K562 (cell line): ENCODE data around the gene RAB27B. TPM values are rescaled to one million over a fixed set of nuclear protein-coding genes. Genes with fewer than 3 reads are reported as not detected.

ENCODE experiments used
- ATAC-seq: fragments of 200-7000 bp; cut with Tn5 transposase; 3 replicates; pipeline ENCODE4 v1.9.1; 2020; ENCODE audit warnings: moderate library complexity
- BruUV-seq: library from RNA; stranded (reverse); fragments of 400-500 nt; replicated peaks from 2 replicates; lab custom pipeline; 2021; lab: Mats Ljungman, UMichigan
- CTCF ChIA-PET: fragments of 300-600 bp; formaldehyde crosslinking; extraction: SDS; loops from one replicate; lab custom pipeline; 2021; ENCODE audit warnings: low intra/inter-chr PET ratio; lab: Yijun Ruan, JAX
- POLR2A ChIA-PET: fragments of 300-600, 350-650 bp; sonication (Branson Sonifier 250); formaldehyde crosslinking; extraction: SDS; loops from one replicate; lab custom pipeline; 2021; ENCODE audit warnings: antibody characterized with exemption, inconsistent platforms; lab: Yijun Ruan, JAX
- DNase-seq, 4 experiments: peaks; one replicate each; pipeline versions ENCODE4 v3.0.0 to v3.0.0-alpha.2; 2011 to 2018; ENCODE audit warnings: low spot score in 3 of 4, mixed read lengths in 3 of 4; ENCODE audit errors: extremely low read depth in 1 of 4
- FAIRE-seq: peaks from 2 replicates; lab custom pipeline; 2011; peaks lifted over from hg19 to GRCh38; lab: Jason Lieb, UNC
- H2AFZ ChIP-seq: 2 replicates; pipeline ENCODE4 v1.6.0; 2011; ENCODE audit warnings: low read depth, low read length, control low read depth, inconsistent platforms
- H3K27ac ChIP-seq: fragments of 200-600 bp; 3 replicates; pipeline ENCODE4 v1.8.0; 2011; ENCODE audit warnings: low read depth, mild to moderate bottlenecking, control low read depth, inconsistent platforms, low read length, moderate library complexity, mixed read lengths; ENCODE audit errors: extremely low read depth
- H3K27me3 ChIP-seq, 2 experiments: fragments of 300-600 bp in 1 of 2; 2 replicates in 1 of 2; 3 replicates in 1 of 2; pipeline versions ENCODE4 v1.6.0 to v1.8.0; 2011; ENCODE audit warnings: inconsistent platforms in 2 of 2, low read length in 2 of 2, mild to moderate bottlenecking in 1 of 2, mixed read lengths in 1 of 2, moderate library complexity in 1 of 2; ENCODE audit not compliant: control insufficient read depth in 2 of 2, insufficient read depth in 2 of 2
- H3K36me3 ChIP-seq: fragments of 300-600 bp; 3 replicates; pipeline ENCODE4 v1.8.0; 2011; ENCODE audit warnings: mild to moderate bottlenecking, low read length, inconsistent platforms; ENCODE audit not compliant: control insufficient read depth, insufficient read depth
- H3K4me1 ChIP-seq, 2 experiments: fragments of 200-600 bp in 1 of 2; replicated peaks in 1 of 2; 2 replicates in 1 of 2; 3 replicates in 1 of 2; pipeline versions ENCODE4 v1.5.1 to v1.8.0; 2011; ENCODE audit warnings: inconsistent platforms in 2 of 2, low read length in 2 of 2, mild to moderate bottlenecking in 1 of 2, mixed read lengths in 1 of 2, moderate library complexity in 1 of 2; ENCODE audit not compliant: control insufficient read depth in 2 of 2, insufficient read depth in 2 of 2
- H3K4me2 ChIP-seq: 2 replicates; pipeline ENCODE4 v1.6.1; 2011; ENCODE audit warnings: low read length, control low read depth, inconsistent platforms, mixed read lengths; ENCODE audit not compliant: insufficient read depth
- H3K4me3 ChIP-seq: fragments of 200-600 bp; sonication (generic), shearing (Covaris generic); 2 replicates; pipeline ENCODE4 v1.5.1; 2016; ENCODE audit warnings: control low read depth, inconsistent platforms
- H3K79me2 ChIP-seq: fragments of 200-600 bp; 3 replicates; pipeline ENCODE4 v1.8.0; 2011; ENCODE audit warnings: low read length, inconsistent platforms; ENCODE audit not compliant: control insufficient read depth, insufficient read depth
- H3K9ac ChIP-seq, 2 experiments: 2 replicates each; pipeline versions ENCODE4 v1.6.0 to v1.6.1; 2011; ENCODE audit warnings: low read depth in 2 of 2, low read length in 2 of 2, control low read depth in 1 of 2, inconsistent platforms in 1 of 2, mild to moderate bottlenecking in 1 of 2, mixed read lengths in 1 of 2; ENCODE audit not compliant: insufficient read depth in 1 of 2
- H3K9me1 ChIP-seq: one replicate; pipeline ENCODE4 v1.6.0; 2011; ENCODE audit warnings: inconsistent platforms, mild to moderate bottlenecking, low read length, moderate library complexity; ENCODE audit not compliant: control insufficient read depth, insufficient read depth
- H3K9me3 ChIP-seq: replicated peaks from 2 replicates; pipeline ENCODE4 v1.5.1; 2011; ENCODE audit warnings: low read depth, low read length, inconsistent platforms; ENCODE audit not compliant: control insufficient read depth, insufficient read depth
- H4K20me1 ChIP-seq: replicated peaks from 2 replicates; pipeline ENCODE4 v1.6.1; 2011; ENCODE audit warnings: low read length, inconsistent platforms, mixed read lengths; ENCODE audit not compliant: control insufficient read depth, insufficient read depth
- ATF1 ChIP-seq, 2 experiments: fragments of 450-650 bp in 1 of 2; IDR thresholded peaks; 2 replicates each; pipeline ENCODE4 v1.6.1; 2016; ENCODE audit warnings: missing compliant biosample characterization in 1 of 2, missing genetic modification characterization in 1 of 2
- CREB3 ChIP-seq: fragments of 450-650 bp; conservative IDR thresholded peaks from 2 replicates; pipeline ENCODE4 v1.6.1; 2016; ENCODE audit warnings: missing genetic modification characterization, low read depth, mild to moderate bottlenecking, missing compliant biosample characterization, moderate library complexity
- ELF1 ChIP-seq: fragments of 200-800 bp; sonication (Bioruptor generic); IDR thresholded peaks from 2 replicates; pipeline ENCODE4 v1.6.1; 2016; ENCODE audit warnings: missing genetic modification characterization, missing compliant biosample characterization
- GABPA ChIP-seq: fragments of 200-800 bp; sonication (Bioruptor generic); conservative IDR thresholded peaks from 2 replicates; pipeline ENCODE4 v1.6.1; 2016; ENCODE audit warnings: low read depth, missing genetic modification characterization, missing compliant biosample characterization
- NR2C1 ChIP-seq, 2 experiments: fragments of 450-650 bp; IDR thresholded peaks; 2 replicates each; pipeline ENCODE4 v1.6.1; 2017; ENCODE audit warnings: mild to moderate bottlenecking in 2 of 2, antibody characterized with exemption in 1 of 2, inconsistent platforms in 1 of 2, missing compliant biosample characterization in 1 of 2, missing genetic modification characterization in 1 of 2
- NR2C2 ChIP-seq, 2 experiments: fragments of 200-800 bp in 1 of 2; sonication (Bioruptor generic) in 1 of 2; sonication (generic) in 1 of 2; formaldehyde crosslinking in 1 of 2; IDR thresholded peaks; 2 replicates each; pipeline versions ENCODE4 v1.6.1 to v1.8.0; 2016 to 2022; ENCODE audit warnings: mild to moderate bottlenecking in 1 of 2, missing compliant biosample characterization in 1 of 2, missing genetic modification characterization in 1 of 2, missing genetic modification reagents in 1 of 2
- PKNOX1 ChIP-seq: fragments of 450-650 bp; IDR thresholded peaks from 2 replicates; pipeline ENCODE4 v1.6.1; 2016
- POLR3G ChIP-seq: IDR thresholded peaks from 2 replicates; pipeline ENCODE4 v1.6.1; 2011; ENCODE audit not compliant: insufficient read length, insufficient replicate concordance; ENCODE audit errors: extremely low read depth
- ZNF639 ChIP-seq, 2 experiments: fragments of 200-800 bp in 1 of 2; sonication (Bioruptor generic) in 1 of 2; sonication (generic) in 1 of 2; formaldehyde crosslinking in 1 of 2; IDR thresholded peaks in 1 of 2; conservative IDR thresholded peaks in 1 of 2; 2 replicates each; pipeline versions ENCODE4 v1.5.0 to v1.6.1; 2016 to 2020; ENCODE audit warnings: missing compliant biosample characterization in 1 of 2, missing genetic modification characterization in 1 of 2, missing genetic modification reagents in 1 of 2
- WGBS: fragments of 100-300 bp; shearing (Covaris generic); methylation state at CpG from one replicate; pipeline ENCODE4 v1.1.6; 2016; ENCODE audit warnings: low coverage, mixed read lengths; ENCODE audit not compliant: insufficient coverage; ENCODE audit errors: missing lambda C conversion rate; 5-methylcytosine and 5-hydroxymethylcytosine counted together
- in situ Hi-C: fragments of 300-500 bp; cut with MboI; formaldehyde crosslinking; loops from 4 replicates; pipeline ENCODE4 v1.15.0; 2018; ENCODE audit warnings: inconsistent platforms, mixed read lengths
- intact Hi-C: fragments of 100-400 bp; cut with micrococcal nuclease; formaldehyde crosslinking; loops from 2 replicates; pipeline ENCODE4 v1.14.2; 2022
- polyA plus RNA-seq, 8 experiments: library from polyadenylated mRNA; depleted of rRNA in 4 of 8; stranded (reverse) in 5 of 8; unstranded in 3 of 8; fragments of >200 nt; fragmentation: Nextera tagmentation in 2 of 8; fragmentation: Illumina TruSeq in 1 of 8; extraction: Ambion mirVana in 2 of 8; extraction: Trizol in 1 of 8; gene quantifications; 2 replicates each; pipeline versions ENCODE4 v1.2.1 to v1.2.3, GENCODE V29; 2011 to 2014; ENCODE audit warnings: inconsistent platforms in 1 of 8, missing spikeins in 1 of 8
- total RNA-seq, 7 experiments: library from RNA; depleted of rRNA in 6 of 7; stranded (reverse); fragments of >200 nt in 6 of 7; fragmentation: Illumina TruSeq in 2 of 7; extraction: Trizol in 2 of 7; gene quantifications; 2 replicates each; pipeline versions ENCODE4 v1.2.1 to v1.2.3, GENCODE V29; 2011 to 2021; ENCODE audit warnings: low replicate concordance in 1 of 7

RAB27B gene
- total and polyA plus RNA-seq, 9 of the 15 experiments (the other 6 are each of a cell fraction or from before 2014, with no cell fraction given), result 0.44 to 5.7 (median 1.2) TPM

GRCh38 chr18:54780970-54781369 is 47.3 kb upstream of the RAB27B start:
- ATAC-seq (peak; percentile 67), DNase-seq (peak in 1 of 4 experiments; percentile 11), FAIRE-seq (no peak)
- peaks cover 0 to 2% of the 10 kb centered on the region in 2 experiments; a peak in 3 of 5 replicates for H3K4me1 ChIP-seq
- ChIA-PET POLR2A (no interaction called here), CTCF (no interaction called here)
- H3K27me3 ChIP-seq, result no peaks in the 10 kb centered on the region
- intact Hi-C loops, result no loop called here
- H3K27ac ChIP-seq, result peak overlapping the region; percentile 62; the same call in 2 of the 3 replicates
- H3K36me3 ChIP-seq, result no peaks in the 10 kb centered on the region
- H3K9ac ChIP-seq, result no peak overlapping the region
- TF ChIP-seq CREB3, result peak; percentile 28; the same call in 1 of the 2 replicates
- TF ChIP-seq NR2C2 (CRISPR knock-in tag; IDR thresholded peaks at IDR 0.05), result no peak
- TF ChIP-seq NR2C2 (tag; IDR thresholded peaks at IDR 0.05), result peak; percentile 61; the same call in 1 of the 2 replicates
- peak in 1 of 2 experiments; percentile 41; a peak in 1 of 4 replicates for TF ChIP-seq ZNF639 (CRISPR knock-in tag; conservative IDR thresholded peaks at IDR 0.05 in 1 of 2, IDR thresholded peaks at IDR 0.05 in 1 of 2)
- TF ChIP-seq PKNOX1, result peak; percentile 8; the same call in 1 of the 2 replicates
- TF ChIP-seq GABPA (tag), result peak; percentile 79
- no peak for TF ChIP-seq NR2C1 (IDR thresholded peaks at IDR 0.05)
- peak; percentile 36; the same call in 1 of the 2 replicates for TF ChIP-seq NR2C1 (tag; IDR thresholded peaks at IDR 0.05)
- no peak for TF ChIP-seq ATF1 (CRISPR knock-in tag; IDR thresholded peaks at IDR 0.05)
- TF ChIP-seq ATF1 (tag; IDR thresholded peaks at IDR 0.05), result no peak
- TF ChIP-seq ELF1 (tag), result peak; percentile 35; the same call in 1 of the 2 replicates
- TF ChIP-seq POLR3G, result no peak
- 10% methylated on average over 2 of the region's 2 CpGs for WGBS
- BruUV-seq, result no TSS peak
- in situ Hi-C loops, result no loop called here
- no peaks in the 10 kb centered on the region for H3K9me1 ChIP-seq
- no peak overlapping the region for H3K4me3 ChIP-seq
- H4K20me1 ChIP-seq, result no peaks in the 10 kb centered on the region
- no peaks in the 10 kb centered on the region for H3K9me3 ChIP-seq
- no peak overlapping the region for H3K4me2 ChIP-seq
- peak overlapping the region; percentile 75 for H2AFZ ChIP-seq
- no peaks in the 10 kb centered on the region; the same call in 2 of the 3 replicates for H3K79me2 ChIP-seq
